ENCODE measurements around the gene BRIX1. TPM values are rescaled to one million over a fixed set of nuclear protein-coding genes. Genes with fewer than 3 reads are reported as not detected.
A peak's percentile ranks its signal among the peaks of the same experiment; 100 is the strongest.
"Not testable (repeated sequence)": the region's sequence is repeated elsewhere in the genome, so short reads cannot be mapped to it uniquely, and the experiment has no call there.

The BRIX1 gene
- polyA plus RNA-seq, 6 donors from 2014 or later = 49.6 to 63.3 (median 54.1) TPM

DNA sequence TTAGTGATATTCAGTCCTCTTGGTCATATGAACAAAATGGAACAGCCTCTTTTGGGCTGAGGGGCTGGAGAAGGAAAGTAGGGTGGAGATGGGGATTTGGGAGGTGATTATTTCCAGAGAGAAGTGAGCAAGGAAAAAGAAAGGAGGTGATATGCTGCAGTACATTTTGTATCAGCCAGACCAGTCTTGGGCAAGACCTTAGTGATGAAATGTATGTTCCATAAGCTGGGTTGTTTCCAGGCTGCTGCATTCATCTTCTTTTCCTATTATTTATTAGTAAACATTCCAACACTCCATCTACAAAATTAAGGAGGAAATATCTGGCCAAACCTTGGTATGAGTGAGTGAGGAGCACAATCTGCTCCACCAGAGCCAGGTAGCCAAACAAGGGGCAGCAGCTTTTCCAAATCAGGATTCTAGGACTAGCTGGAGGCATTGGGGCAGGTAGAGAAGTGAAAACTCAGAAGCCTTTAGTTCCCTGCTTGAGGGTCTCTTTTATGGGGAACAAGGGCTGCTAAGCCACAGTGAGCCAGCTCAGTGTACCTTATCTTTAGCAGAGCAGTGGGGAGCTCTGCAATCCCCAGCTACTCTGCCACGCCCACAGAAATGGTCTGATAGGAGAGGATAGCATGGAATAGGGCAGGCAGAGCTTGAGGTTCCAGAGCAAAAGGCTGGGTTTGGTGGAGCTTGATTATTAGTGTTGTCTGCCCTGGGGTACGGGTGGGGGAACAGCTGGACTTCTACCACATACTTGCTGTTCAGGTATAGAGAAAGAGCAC lies 19.7 kb upstream of the BRIX1 start:
- DNase-seq = no peak
- H3K27ac Mint-ChIP-seq = peak overlapping the region in 3 of 6 donors; percentile 3 to 23 (median 4)
- H3K36me3 Mint-ChIP-seq = peaks cover 0 to 6% of the 10 kb centered on the region in 2 donors

DNA sequence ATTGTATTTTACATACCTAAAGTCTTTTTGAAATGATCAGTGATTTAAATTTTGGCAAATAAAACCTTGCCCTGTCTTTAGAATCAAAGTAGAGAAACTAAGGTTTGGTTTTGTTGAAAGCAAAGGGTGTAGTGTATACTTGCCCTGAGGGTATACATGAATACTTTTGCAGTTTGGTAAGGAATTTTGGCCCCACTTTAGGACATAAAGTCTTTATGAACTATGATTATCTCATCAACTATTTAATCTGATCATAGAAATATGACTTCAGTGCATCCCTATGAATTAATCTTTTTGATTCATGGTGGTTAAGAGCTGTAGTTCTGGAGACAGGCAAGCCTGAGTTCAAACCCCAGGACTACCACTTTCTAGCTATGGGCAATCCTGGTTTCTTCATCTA lies 17.9 kb upstream of the BRIX1 start:
- no peaks in the 10 kb centered on the region for H3K27me3 Mint-ChIP-seq
- ATAC-seq (ENCODE audit: low read depth in 2 of 2) (no peak), DNase-seq (no peak)
- no peak overlapping the region for H3K27ac Mint-ChIP-seq
- peaks cover 0 to 6% of the 10 kb centered on the region in 2 donors for H3K36me3 Mint-ChIP-seq
- H3K4me1 Mint-ChIP-seq = no peaks in the 10 kb centered on the region
- H3K9me3 Mint-ChIP-seq = no peaks in the 10 kb centered on the region
- H3K4me3 Mint-ChIP-seq = no peak overlapping the region

More for the DNA sequence above, 19.7 kb upstream of the BRIX1 start:
- Mint-ChIP-seq H3K27me3 (no peaks in the 10 kb centered on the region), H3K9me3 (no peaks in the 10 kb centered on the region), H3K4me3 (no peak overlapping the region), H3K4me1 (no peaks in the 10 kb centered on the region)
- no peak for ATAC-seq (ENCODE audit: low read depth in 2 of 2)

DNA sequence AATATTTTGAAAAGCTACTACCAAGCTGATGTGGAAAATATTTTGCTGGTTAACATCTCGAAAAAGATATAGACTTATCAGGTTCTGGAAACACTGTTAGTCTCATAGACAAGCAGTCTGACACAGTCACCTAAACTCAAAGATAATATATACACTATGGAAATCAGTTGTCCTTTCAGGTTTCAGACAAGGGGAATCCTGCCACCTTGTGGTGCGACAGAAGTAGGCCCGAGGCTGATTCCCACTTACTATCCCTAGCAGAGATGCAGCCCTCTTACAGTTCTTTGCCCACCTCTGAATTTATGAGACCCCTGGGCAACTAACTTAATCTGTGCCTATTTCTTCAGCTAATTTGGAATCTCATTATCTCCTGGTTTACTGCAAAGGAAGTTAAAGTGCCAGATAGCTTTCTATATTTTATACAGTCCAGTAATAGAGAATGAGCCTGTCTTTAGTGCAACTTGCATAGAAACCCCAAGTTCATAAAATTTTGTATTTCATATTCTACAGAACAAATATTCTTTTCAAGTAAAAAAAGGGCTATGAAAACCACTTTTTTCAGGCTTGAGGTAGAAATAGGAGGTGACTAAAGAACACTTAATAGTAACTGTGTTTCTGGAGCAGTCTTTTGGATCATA lies 17.1 kb upstream of the BRIX1 start:
- no peaks in the 10 kb centered on the region for H3K27me3 Mint-ChIP-seq
- H3K4me1 Mint-ChIP-seq = no peaks in the 10 kb centered on the region
- no peak overlapping the region for H3K4me3 Mint-ChIP-seq
- no peaks in the 10 kb centered on the region for H3K9me3 Mint-ChIP-seq
- DNase-seq (peak; percentile 49), ATAC-seq (ENCODE audit: low read depth in 2 of 2) (peak; percentile 66 to 79)
- H3K36me3 Mint-ChIP-seq = peaks cover 0 to 6% of the 10 kb centered on the region in 2 donors
- no peak overlapping the region for H3K27ac Mint-ChIP-seq

DNA sequence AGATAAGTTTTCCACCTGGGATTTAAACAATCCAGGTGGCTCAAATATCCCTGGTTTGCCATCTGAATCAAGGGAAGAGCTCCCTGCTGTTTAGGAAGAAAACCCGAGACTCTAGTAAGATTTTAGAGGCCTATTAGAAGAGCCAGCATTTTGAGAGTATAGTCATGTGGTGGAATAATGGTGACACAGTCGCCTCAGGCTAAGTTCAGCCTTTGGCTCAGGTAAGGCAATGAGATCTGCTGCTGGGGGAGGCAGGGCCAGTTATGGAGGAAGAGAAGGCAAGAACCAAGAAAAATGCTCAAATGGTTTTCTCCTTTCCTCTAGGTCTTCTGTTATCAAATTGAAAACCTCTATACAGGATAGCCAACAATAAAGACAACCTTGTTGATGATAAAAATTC lies 16.4 kb upstream of the BRIX1 start:
- peaks cover 0 to 6% of the 10 kb centered on the region in 2 donors for H3K36me3 Mint-ChIP-seq
- ATAC-seq (ENCODE audit: low read depth in 2 of 2) = no peak

DNA sequence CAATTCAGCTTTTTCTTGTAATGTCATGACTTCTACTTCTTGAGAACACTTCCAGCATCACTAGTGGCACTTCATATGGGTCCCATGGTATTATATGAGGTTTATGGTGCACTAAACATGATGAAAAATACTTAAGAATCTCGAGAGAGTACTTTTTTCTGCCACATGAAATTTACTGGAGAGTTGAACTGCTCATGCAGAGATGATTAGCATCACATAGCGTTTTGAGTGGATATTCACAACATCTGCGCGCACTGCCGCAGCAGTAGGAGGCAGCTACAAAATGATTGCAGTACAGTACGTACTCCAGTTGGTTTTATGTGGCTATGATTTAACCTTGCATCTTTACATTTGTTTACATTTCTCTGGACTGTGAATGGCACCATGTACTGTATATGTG lies 14.9 kb upstream of the BRIX1 start:
- peaks cover 0 to 6% of the 10 kb centered on the region in 2 donors for H3K36me3 Mint-ChIP-seq
- H3K27me3 Mint-ChIP-seq = no peaks in the 10 kb centered on the region
- no peak for ATAC-seq (ENCODE audit: low read depth in 2 of 2)
- no peak overlapping the region for H3K4me3 Mint-ChIP-seq
- no peaks in the 10 kb centered on the region for H3K4me1 Mint-ChIP-seq
- H3K9me3 Mint-ChIP-seq = no peaks in the 10 kb centered on the region
- no peak overlapping the region for H3K27ac Mint-ChIP-seq
- DNase-seq = no peak

More for the DNA sequence above, 16.4 kb upstream of the BRIX1 start:
- Mint-ChIP-seq H3K9me3 (no peaks in the 10 kb centered on the region), H3K27ac (peak overlapping the region in 1 of 6 donors; percentile 46), H3K4me3 (no peak overlapping the region), H3K27me3 (no peaks in the 10 kb centered on the region), H3K4me1 (no peaks in the 10 kb centered on the region)
- no peak for DNase-seq

DNA sequence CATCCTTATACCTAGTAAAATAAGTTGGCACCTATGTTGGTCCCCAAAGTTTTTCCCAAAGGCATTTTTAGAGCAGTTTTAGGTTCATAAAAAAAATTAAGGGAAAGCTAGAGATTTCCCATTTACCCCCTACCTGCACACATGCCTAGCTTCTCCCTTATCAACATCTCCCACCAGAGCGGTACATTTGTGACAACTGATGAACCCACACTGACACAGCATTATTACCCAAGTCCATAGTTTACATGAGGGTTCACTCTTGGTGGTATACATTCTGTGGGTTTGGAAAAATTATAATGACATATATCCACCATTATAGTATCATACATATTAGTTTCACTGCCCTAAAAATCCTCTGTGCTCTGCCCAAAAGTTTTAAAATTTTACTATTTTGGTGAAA lies 12.3 kb upstream of the BRIX1 start:
- peak overlapping the region in 3 of 6 donors; percentile 9 to 47 (median 34) for H3K27ac Mint-ChIP-seq
- H3K27me3 Mint-ChIP-seq = no peaks in the 10 kb centered on the region
- ATAC-seq (ENCODE audit: low read depth in 2 of 2) (no peak), DNase-seq (no peak)
- no peaks in the 10 kb centered on the region for H3K9me3 Mint-ChIP-seq
- H3K36me3 Mint-ChIP-seq = no peaks in the 10 kb centered on the region
- H3K4me1 Mint-ChIP-seq = no peaks in the 10 kb centered on the region
- H3K4me3 Mint-ChIP-seq = no peak overlapping the region

DNA sequence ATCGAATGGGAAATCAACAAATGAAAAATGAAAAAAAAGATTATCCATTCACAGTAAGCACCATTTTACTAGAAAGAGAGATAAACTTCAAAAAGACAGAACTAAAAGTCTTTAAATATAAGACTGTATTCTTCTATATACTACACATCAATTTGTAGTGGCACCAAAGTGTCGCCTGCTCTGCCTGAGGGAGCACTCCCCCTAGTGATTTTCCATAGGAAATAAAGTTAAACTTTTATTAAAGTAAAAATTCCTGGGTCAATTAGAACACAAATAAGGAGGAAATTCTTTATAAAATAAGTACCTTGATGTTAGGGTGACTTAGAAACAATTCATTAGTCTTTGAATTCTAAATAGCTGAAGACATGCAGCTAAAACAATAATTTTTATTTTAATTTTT lies 9.9 kb upstream of the BRIX1 start:
- Mint-ChIP-seq H3K36me3 (no peaks in the 10 kb centered on the region), H3K9me3 (no peaks in the 10 kb centered on the region), H3K4me3 (no peak overlapping the region), H3K27me3 (no peaks in the 10 kb centered on the region), H3K4me1 (peaks cover 0 to 8% (median 0%) of the 10 kb centered on the region in 3 donors), H3K27ac (no peak overlapping the region)
- no peak for ATAC-seq (ENCODE audit: low read depth in 2 of 2)
- no peak for DNase-seq

DNA sequence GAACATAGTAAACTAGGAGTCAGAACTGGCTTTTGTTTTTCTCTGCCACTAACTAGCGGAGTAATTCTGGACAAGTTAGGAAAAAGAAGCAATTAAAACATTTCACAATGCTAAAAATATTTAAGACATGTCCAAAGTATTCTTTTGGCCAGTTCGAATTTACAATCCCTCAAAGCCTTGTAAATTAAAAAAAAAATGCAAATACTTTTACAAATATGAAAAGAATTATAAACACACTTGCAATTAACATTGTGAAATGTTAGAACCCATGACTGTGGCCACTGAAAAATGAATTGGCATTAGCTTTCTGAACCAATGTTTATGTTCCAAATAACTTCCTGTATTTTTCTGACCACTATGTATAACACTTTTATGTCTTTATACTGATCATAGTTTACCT lies 2.4 kb upstream of the BRIX1 start:
- Mint-ChIP-seq H3K9me3 (no peaks in the 10 kb centered on the region), H3K4me1 (peaks cover 21 to 37% (median 34%) of the 10 kb centered on the region in 3 donors), H3K27ac (no peak overlapping the region), H3K4me3 (no peak overlapping the region), H3K36me3 (peaks cover 0 to 9% of the 10 kb centered on the region in 2 donors), H3K27me3 (no peaks in the 10 kb centered on the region)
- DNase-seq (no peak), ATAC-seq (ENCODE audit: low read depth in 2 of 2) (no peak)

DNA sequence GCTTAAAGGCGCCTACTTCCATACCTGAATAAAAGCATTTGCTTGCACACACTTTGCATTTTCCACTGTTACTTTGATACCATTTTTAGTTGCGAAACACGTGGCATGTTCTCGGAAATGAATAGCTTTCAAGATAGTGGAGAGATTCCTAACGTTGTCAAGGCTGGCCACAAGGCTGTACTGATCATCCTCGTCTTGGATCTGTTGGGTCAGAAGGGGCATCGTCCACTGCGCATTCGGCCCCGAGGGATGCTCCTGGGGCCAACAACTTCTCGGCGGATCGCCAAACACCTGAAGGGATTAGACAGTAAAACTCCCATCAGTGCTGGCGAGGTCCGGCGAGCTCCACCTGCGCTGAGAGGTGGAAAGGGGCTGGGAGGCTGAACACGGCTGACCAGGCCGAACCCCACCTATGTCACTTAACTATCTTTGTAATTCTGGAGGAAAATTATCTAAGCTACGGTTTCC lies 806 bp upstream of the BRIX1 start:
- Mint-ChIP-seq H3K27ac (no peak overlapping the region), H3K27me3 (no peaks in the 10 kb centered on the region), H3K36me3 (peaks cover 0 to 9% of the 10 kb centered on the region in 2 donors), H3K4me1 (peaks cover 21 to 36% (median 34%) of the 10 kb centered on the region in 3 donors), H3K9me3 (no peaks in the 10 kb centered on the region), H3K4me3 (no peak overlapping the region)
- ATAC-seq (ENCODE audit: low read depth in 2 of 2) (no peak), DNase-seq (no peak)

DNA sequence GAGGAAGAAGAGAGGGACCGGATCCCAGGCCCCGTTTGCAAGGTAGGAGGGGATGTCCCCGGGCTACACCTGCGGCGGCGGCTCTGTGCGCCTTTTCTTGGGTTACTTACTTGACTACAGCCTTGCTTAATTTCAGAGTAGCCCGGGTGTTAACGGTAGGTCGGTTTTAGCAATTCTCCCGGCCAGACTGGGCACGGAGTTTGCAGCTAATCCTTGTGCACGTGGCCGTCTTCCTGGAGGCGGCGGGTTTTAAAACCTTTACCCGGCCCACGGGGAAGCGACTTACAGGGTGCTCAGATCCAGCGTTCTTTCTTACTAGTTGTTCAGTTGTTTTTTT lies 313 bp downstream of the BRIX1 start:
- H3K36me3 Mint-ChIP-seq = peaks cover 0 to 9% of the 10 kb centered on the region in 2 donors
- peaks cover 24 to 34% (median 29%) of the 10 kb centered on the region in 3 donors for H3K4me1 Mint-ChIP-seq
- ATAC-seq (ENCODE audit: low read depth in 2 of 2) = peak in 1 of 2 donors; percentile 16
- H3K4me3 Mint-ChIP-seq = no peak overlapping the region
- no peaks in the 10 kb centered on the region for H3K27me3 Mint-ChIP-seq
- no peaks in the 10 kb centered on the region for H3K9me3 Mint-ChIP-seq
- DNase-seq = no peak
- H3K27ac Mint-ChIP-seq = no peak overlapping the region

DNA sequence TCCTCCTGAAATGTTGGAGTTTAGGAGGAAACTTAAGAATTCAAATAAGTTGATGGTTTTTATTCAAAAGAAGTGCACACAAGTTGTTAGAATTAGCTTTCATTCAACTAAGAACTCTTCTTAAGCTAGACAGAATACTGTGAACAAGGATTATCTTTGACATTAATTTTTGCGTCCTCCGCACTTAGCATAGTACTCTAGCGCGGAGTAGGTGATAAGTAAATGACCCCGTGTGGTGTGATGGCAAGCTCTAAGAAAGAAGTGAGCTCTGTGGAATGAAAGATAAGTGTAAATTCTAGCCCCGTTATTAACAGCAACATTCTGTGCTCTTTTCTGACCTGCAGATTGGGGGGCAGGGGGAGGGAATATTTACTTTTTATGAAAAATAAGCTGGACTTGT lies 1.0 kb downstream of the BRIX1 start:
- DNase-seq = no peak
- H3K9me3 Mint-ChIP-seq = no peaks in the 10 kb centered on the region
- peak overlapping the region in 1 of 6 donors; percentile 73 for H3K27ac Mint-ChIP-seq
- ATAC-seq (ENCODE audit: low read depth in 2 of 2) = no peak
- H3K36me3 Mint-ChIP-seq = peaks cover 0 to 6% of the 10 kb centered on the region in 2 donors
- no peaks in the 10 kb centered on the region for H3K27me3 Mint-ChIP-seq
- peaks cover 24 to 34% (median 29%) of the 10 kb centered on the region in 3 donors for H3K4me1 Mint-ChIP-seq
- H3K4me3 Mint-ChIP-seq = peak overlapping the region in 2 of 8 donors; percentile 22 to 77

DNA sequence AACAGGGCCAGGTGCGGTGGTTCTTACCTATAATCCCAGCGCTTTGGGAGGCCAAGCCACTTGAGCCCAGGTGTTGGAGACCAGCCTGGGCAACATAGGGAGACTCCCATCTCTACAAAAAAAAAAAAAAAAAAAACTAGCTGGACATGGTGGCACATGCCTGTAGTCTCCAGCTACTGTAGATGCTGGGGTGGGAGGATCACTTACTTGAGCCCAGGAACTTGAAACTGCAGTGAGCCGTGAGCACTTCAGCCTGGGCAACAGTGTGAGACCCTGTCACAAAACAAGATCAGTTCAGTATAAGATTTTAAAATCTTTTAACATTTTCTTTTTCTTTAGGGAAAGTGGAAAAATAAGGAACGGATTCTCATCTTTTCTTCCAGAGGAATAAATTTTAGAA lies 2.5 kb downstream of the BRIX1 start:
- no peaks in the 10 kb centered on the region for H3K27me3 Mint-ChIP-seq
- H3K27ac Mint-ChIP-seq = peak overlapping the region in 1 of 6 donors; percentile 11
- H3K9me3 Mint-ChIP-seq = no peaks in the 10 kb centered on the region
- ATAC-seq (ENCODE audit: low read depth in 2 of 2) = no peak
- no peak overlapping the region for H3K4me3 Mint-ChIP-seq
- DNase-seq = no peak
- H3K4me1 Mint-ChIP-seq = peaks cover 24 to 34% (median 29%) of the 10 kb centered on the region in 3 donors
- no peaks in the 10 kb centered on the region for H3K36me3 Mint-ChIP-seq

DNA sequence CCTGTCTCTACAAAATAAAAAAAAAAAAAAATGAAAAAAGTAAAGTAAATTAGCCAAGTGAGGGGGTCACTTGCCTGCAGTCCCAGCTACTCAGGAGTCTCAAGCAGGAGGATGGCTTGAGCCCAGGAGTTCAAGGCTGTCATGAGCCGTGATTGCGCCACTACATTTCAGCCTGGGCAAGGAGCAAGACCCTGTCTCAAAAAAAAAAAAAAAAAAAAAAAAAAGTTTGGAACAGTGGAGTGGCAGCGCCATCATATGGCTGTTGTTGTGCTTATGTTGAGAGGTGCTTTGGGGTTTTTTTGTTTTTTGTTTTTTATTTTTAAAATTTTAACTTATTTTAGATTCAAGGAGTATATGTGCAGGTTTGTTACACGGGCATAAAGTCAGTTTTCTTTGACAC lies 3.6 kb downstream of the BRIX1 start:
- DNase-seq = no peak
- no peaks in the 10 kb centered on the region for H3K9me3 Mint-ChIP-seq
- no peak overlapping the region for H3K4me3 Mint-ChIP-seq
- peaks cover 21 to 26% (median 24%) of the 10 kb centered on the region in 3 donors for H3K4me1 Mint-ChIP-seq
- no peak overlapping the region for H3K27ac Mint-ChIP-seq
- no peak for ATAC-seq (ENCODE audit: low read depth in 2 of 2)
- H3K36me3 Mint-ChIP-seq = peaks cover 0 to 5% of the 10 kb centered on the region in 2 donors
- no peaks in the 10 kb centered on the region for H3K27me3 Mint-ChIP-seq

DNA sequence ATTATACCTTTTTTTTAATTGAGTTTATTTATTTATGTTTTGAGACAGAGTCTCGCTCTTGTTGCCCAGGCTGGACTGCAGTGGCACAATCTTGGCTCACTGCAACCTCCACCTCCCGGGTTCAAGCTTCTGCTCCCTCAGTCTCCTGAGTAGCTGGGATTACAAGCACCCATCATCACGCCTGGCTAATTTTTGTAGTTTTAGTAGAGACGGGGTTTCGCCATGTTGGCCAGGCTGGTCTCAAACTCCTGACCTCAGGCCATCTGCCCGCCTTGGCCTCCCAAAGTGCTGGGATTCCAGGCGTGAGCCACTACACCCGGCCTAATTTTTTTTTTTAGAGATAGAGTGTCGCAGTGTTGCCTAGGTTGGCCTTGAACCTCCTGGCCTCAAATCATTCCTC lies 7.7 kb downstream of the BRIX1 start:
- not testable (repeated sequence) for ATAC-seq (ENCODE audit: low read depth in 2 of 2); H3K4me3 Mint-ChIP-seq

More for the DNA sequence above, 7.7 kb downstream of the BRIX1 start:
- DNase-seq, H3K27ac Mint-ChIP-seq, H3K36me3 Mint-ChIP-seq, H3K27me3 Mint-ChIP-seq, H3K9me3 Mint-ChIP-seq, H3K4me1 Mint-ChIP-seq: not testable (repeated sequence)
